Endothelial cell of umbilical vein (primary cell): ENCODE data around the gene LRRN1. TPM values are rescaled to one million over a fixed set of nuclear protein-coding genes. Genes with fewer than 3 reads are reported as not detected.

Experiments used
- BruUV-seq: library from RNA; stranded (reverse); fragments of 400-500 nt; replicated peaks from 2 replicates; lab custom pipeline; 2021; lab: Mats Ljungman, UMichigan
- CTCF ChIA-PET: fragments of 300-600, 350-600 bp; sonication (Branson Sonifier 250); formaldehyde crosslinking; loops from one replicate; lab custom pipeline; 2021; ENCODE audit warnings: antibody characterized with exemption, inconsistent platforms; lab: Charles Lee
- POLR2A ChIA-PET: fragments of 300-600, 350-600 bp; sonication (Branson Sonifier 250); formaldehyde crosslinking; loops from one replicate; lab custom pipeline; 2021; ENCODE audit warnings: antibody characterized with exemption, inconsistent platforms; lab: Charles Lee
- DNase-seq: peaks from one replicate; pipeline ENCODE4 v3.0.0-alpha.2; 2011; ENCODE audit warnings: low read depth, low spot score
- FAIRE-seq: peaks from 2 replicates; lab custom pipeline; 2011; peaks lifted over from hg19 to GRCh38; lab: Jason Lieb, UNC
- H2AFZ ChIP-seq: 2 replicates; pipeline ENCODE4 v1.6.0; 2012; ENCODE audit warnings: low read depth, low read length, control low read depth, inconsistent platforms
- H3K27ac ChIP-seq: 2 replicates; pipeline ENCODE4 v1.5.1; 2011; ENCODE audit warnings: low read depth, mild to moderate bottlenecking, control low read depth, low read length, moderate library complexity; ENCODE audit not compliant: insufficient read depth
- H3K27me3 ChIP-seq, 2 experiments: 2 replicates each; pipeline versions ENCODE4 v1.6.0 to v1.6.1; 2011; ENCODE audit warnings: low read length in 2 of 2, mixed read lengths in 1 of 2; ENCODE audit not compliant: control insufficient read depth in 2 of 2, insufficient read depth in 2 of 2
- H3K36me3 ChIP-seq, 2 experiments: 2 replicates in 1 of 2; 3 replicates in 1 of 2; pipeline ENCODE4 v1.5.1; 2011; ENCODE audit warnings: low read length in 2 of 2, mild to moderate bottlenecking in 1 of 2, moderate library complexity in 1 of 2; ENCODE audit not compliant: control insufficient read depth in 2 of 2, insufficient read depth in 2 of 2; ENCODE audit errors: extremely low read depth in 1 of 2
- H3K4me1 ChIP-seq: 3 replicates; pipeline ENCODE4 v1.5.1; 2011; ENCODE audit warnings: mild to moderate bottlenecking, low read length; ENCODE audit not compliant: control insufficient read depth, insufficient read depth; ENCODE audit errors: extremely low read depth
- H3K4me2 ChIP-seq: 2 replicates; pipeline ENCODE4 v1.6.1; 2011; ENCODE audit warnings: low read length, control low read depth, mixed read lengths; ENCODE audit not compliant: insufficient read depth
- H3K4me3 ChIP-seq, 3 experiments: fragments of 200-600 bp in 1 of 3; sonication (generic), shearing (Covaris generic) in 1 of 3; replicated peaks in 1 of 3; 2 replicates each; pipeline ENCODE4 v1.5.1; 2011 to 2016; ENCODE audit warnings: control low read depth in 3 of 3, low read length in 3 of 3, mild to moderate bottlenecking in 2 of 3, inconsistent platforms in 1 of 3, low read depth in 1 of 3, moderate library complexity in 1 of 3; ENCODE audit not compliant: insufficient read depth in 1 of 3
- H3K79me2 ChIP-seq: 2 replicates; pipeline ENCODE4 v1.6.0; 2012; ENCODE audit warnings: low read length, inconsistent platforms; ENCODE audit not compliant: control insufficient read depth, insufficient read depth
- H3K9ac ChIP-seq: replicated peaks from 2 replicates; pipeline ENCODE3; 2011; ENCODE audit warnings: low read length, control low read depth; ENCODE audit not compliant: insufficient read depth; ENCODE audit errors: extremely low read depth
- H3K9me1 ChIP-seq: replicated peaks from 3 replicates; pipeline ENCODE4 v1.6.0; 2011; ENCODE audit warnings: mild to moderate bottlenecking, low read length; ENCODE audit not compliant: control insufficient read depth, insufficient read depth; ENCODE audit errors: extremely low read depth
- H3K9me3 ChIP-seq: replicated peaks from 2 replicates; pipeline ENCODE4 v1.5.1; 2012; ENCODE audit warnings: low read length, inconsistent platforms; ENCODE audit not compliant: control insufficient read depth, insufficient read depth
- H4K20me1 ChIP-seq: replicated peaks from 2 replicates; pipeline ENCODE3; 2011; ENCODE audit warnings: mild to moderate bottlenecking, low read length; ENCODE audit not compliant: control insufficient read depth, insufficient read depth; ENCODE audit errors: extremely low read depth
- EZH2 ChIP-seq: IDR thresholded peaks from 2 replicates; pipeline ENCODE4 v1.6.1; 2012; ENCODE audit warnings: borderline replicate concordance, low read depth, mild to moderate bottlenecking, moderate library complexity, low read length, inconsistent platforms; ENCODE audit not compliant: severe bottlenecking
- FOS ChIP-seq: IDR thresholded peaks from 2 replicates; pipeline ENCODE4 v1.6.1; 2011; ENCODE audit warnings: mild to moderate bottlenecking, low read length, moderate library complexity, borderline replicate concordance; ENCODE audit not compliant: insufficient read depth
- GATA2 ChIP-seq: IDR thresholded peaks from 2 replicates; pipeline ENCODE4 v1.7.0; 2011; ENCODE audit warnings: low read depth, mild to moderate bottlenecking, moderate library complexity, mixed read lengths, low read length; ENCODE audit not compliant: insufficient read length, insufficient read depth
- JUN ChIP-seq: IDR thresholded peaks from 2 replicates; pipeline ENCODE4 v1.6.1; 2011; ENCODE audit warnings: borderline replicate concordance, low read depth; ENCODE audit not compliant: insufficient read length, insufficient read depth
- MYC ChIP-seq: IDR thresholded peaks from one replicate; pipeline ENCODE4 v1.6.1; 2011; ENCODE audit warnings: mild to moderate bottlenecking, low read depth, low read length
- POLR2A ChIP-seq: IDR thresholded peaks from 2 replicates; pipeline ENCODE4 v1.6.1; 2012; ENCODE audit warnings: low read depth, mild to moderate bottlenecking, control low read depth, low read length
- POLR2AphosphoS5 ChIP-seq: IDR thresholded peaks from 2 replicates; pipeline ENCODE4 v1.6.1; 2012; ENCODE audit warnings: low read depth, mild to moderate bottlenecking, control low read depth, low read length, moderate library complexity; ENCODE audit not compliant: insufficient read depth
- dilution Hi-C: fragments of 300-500 bp; cut with MboI; formaldehyde crosslinking; loops from one replicate; pipeline ENCODE4 v1.15.0; 2019; ENCODE audit warnings: low sequenced_read_pairs; ENCODE audit not compliant: extremely low pct_ligation_motif_present
- intact Hi-C: fragments of 100-400 bp; cut with micrococcal nuclease; formaldehyde crosslinking; loops from one replicate; pipeline ENCODE4 v1.10.0; 2022
- polyA plus RNA-seq, 4 experiments: library from polyadenylated mRNA; depleted of rRNA in 3 of 4; stranded (reverse) in 3 of 4; unstranded in 1 of 4; fragments of >200 nt; gene quantifications; 2 replicates each; pipeline versions ENCODE4 v1.2.1 to v1.2.3, GENCODE V29; 2011 to 2012; ENCODE audit warnings: missing spikeins in 1 of 4
- total RNA-seq: library from RNA; stranded (reverse); gene quantifications from 2 replicates; pipeline ENCODE4 v1.2.3, GENCODE V29; 2021
- TF ChIP-seq, protein P1 (sequence below), 2 donors: IDR thresholded peaks; 1 replicate in 1 of 2; 2 replicates in 1 of 2; pipeline ENCODE4 v1.5.1; 2011; ENCODE audit warnings: low read length in 2 of 2, mild to moderate bottlenecking in 2 of 2, moderate library complexity in 2 of 2, control low read depth in 1 of 2, inconsistent platforms in 1 of 2, low read depth in 1 of 2; ENCODE audit not compliant: insufficient read depth in 1 of 2; ENCODE audit errors: extremely low read depth in 1 of 2
- TF ChIP-seq, protein P2 (sequence below): IDR thresholded peaks from 2 replicates; pipeline ENCODE4 v1.6.1; 2011; ENCODE audit not compliant: insufficient read depth, insufficient read length

LRRN1 gene
- total and polyA plus RNA-seq, 2 donors (not counting 3 experiments of a cell fraction or from before 2014, with no cell fraction given), result 0.04 TPM; not detected in 1

DNA sequence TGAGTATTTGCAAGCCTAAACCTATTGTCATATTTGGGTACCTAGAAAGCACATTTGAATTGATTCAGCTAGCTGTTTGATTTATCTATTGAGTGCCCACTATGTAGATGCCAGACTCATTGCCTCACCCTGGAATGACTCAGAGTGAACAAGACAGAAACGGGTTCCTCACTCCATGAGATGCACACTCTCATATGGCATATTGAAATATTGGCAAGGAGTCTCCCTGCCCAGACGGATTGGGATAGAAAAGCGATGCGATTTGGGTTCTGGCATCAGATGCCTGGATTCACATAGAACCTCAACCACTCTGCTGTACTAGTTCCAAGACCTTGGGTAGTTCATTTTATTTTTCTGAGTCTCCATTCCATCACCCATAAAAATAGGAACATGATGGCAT lies 22.5 kb downstream of the LRRN1 start:
- no peak overlapping the region for H3K4me2 ChIP-seq
- ChIA-PET POLR2A (no interaction called here), CTCF (no interaction called here)
- no peak overlapping the region for H3K27ac ChIP-seq
- no peaks in the 10 kb centered on the region for H3K36me3 ChIP-seq
- no peak overlapping the region for H3K9ac ChIP-seq
- no peaks in the 10 kb centered on the region for H3K9me1 ChIP-seq
- peaks cover 4% of the 10 kb centered on the region for H3K9me3 ChIP-seq
- no TSS peak for BruUV-seq
- no peak overlapping the region for H2AFZ ChIP-seq
- no peaks in the 10 kb centered on the region for H3K27me3 ChIP-seq
- no peaks in the 10 kb centered on the region for H3K79me2 ChIP-seq
- dilution Hi-C loops, result no loop called here
- FAIRE-seq, result no peak
- no peaks in the 10 kb centered on the region for H3K4me1 ChIP-seq
- no peaks in the 10 kb centered on the region for H4K20me1 ChIP-seq
- intact Hi-C loops, result no loop called here
- H3K4me3 ChIP-seq, result no peak overlapping the region
- no peak for DNase-seq
- TF ChIP-seq JUN (no peak), POLR2A (no peak), MYC (no peak), GATA2 (no peak), EZH2 (no peak), POLR2AphosphoS5 (no peak), FOS (no peak)
- TF ChIP-seq, protein P1, sequence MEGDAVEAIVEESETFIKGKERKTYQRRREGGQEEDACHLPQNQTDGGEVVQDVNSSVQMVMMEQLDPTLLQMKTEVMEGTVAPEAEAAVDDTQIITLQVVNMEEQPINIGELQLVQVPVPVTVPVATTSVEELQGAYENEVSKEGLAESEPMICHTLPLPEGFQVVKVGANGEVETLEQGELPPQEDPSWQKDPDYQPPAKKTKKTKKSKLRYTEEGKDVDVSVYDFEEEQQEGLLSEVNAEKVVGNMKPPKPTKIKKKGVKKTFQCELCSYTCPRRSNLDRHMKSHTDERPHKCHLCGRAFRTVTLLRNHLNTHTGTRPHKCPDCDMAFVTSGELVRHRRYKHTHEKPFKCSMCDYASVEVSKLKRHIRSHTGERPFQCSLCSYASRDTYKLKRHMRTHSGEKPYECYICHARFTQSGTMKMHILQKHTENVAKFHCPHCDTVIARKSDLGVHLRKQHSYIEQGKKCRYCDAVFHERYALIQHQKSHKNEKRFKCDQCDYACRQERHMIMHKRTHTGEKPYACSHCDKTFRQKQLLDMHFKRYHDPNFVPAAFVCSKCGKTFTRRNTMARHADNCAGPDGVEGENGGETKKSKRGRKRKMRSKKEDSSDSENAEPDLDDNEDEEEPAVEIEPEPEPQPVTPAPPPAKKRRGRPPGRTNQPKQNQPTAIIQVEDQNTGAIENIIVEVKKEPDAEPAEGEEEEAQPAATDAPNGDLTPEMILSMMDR (IDR thresholded peaks at IDR 0.05; ENCODE audit: extremely low read depth in 1 of 2, insufficient read depth in 1 of 2, low read depth in 1 of 2, low read length in 2 of 2), result no peak
- TF ChIP-seq, protein P2, sequence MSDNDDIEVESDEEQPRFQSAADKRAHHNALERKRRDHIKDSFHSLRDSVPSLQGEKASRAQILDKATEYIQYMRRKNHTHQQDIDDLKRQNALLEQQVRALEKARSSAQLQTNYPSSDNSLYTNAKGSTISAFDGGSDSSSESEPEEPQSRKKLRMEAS, result no peak
